WTC11 (cell line): ENCODE data around the gene RALBP1.

Source experiments
- ATF1 ChIP-seq: sonication (generic); formaldehyde crosslinking; IDR thresholded peaks from 2 replicates; pipeline ENCODE4 v1.8.1; 2023; ENCODE audit warnings: mild to moderate bottlenecking, moderate library complexity, missing genetic modification reagents
- ATF3 ChIP-seq: sonication (generic); formaldehyde crosslinking; conservative IDR thresholded peaks from 2 replicates; pipeline ENCODE4 v1.8.1; 2022; ENCODE audit warnings: mild to moderate bottlenecking, missing genetic modification reagents
- ESRRA ChIP-seq: sonication (generic); formaldehyde crosslinking; IDR thresholded peaks from 2 replicates; pipeline ENCODE4 v1.8.1; 2022; ENCODE audit warnings: mild to moderate bottlenecking, missing genetic modification reagents, borderline replicate concordance
- FOXP1 ChIP-seq: sonication (generic); formaldehyde crosslinking; IDR thresholded peaks from 2 replicates; pipeline ENCODE4 v1.8.0; 2022; ENCODE audit warnings: missing genetic modification reagents, mild to moderate bottlenecking, moderate library complexity, borderline replicate concordance
- GABPB1 ChIP-seq: sonication (generic); formaldehyde crosslinking; IDR thresholded peaks from 2 replicates; pipeline ENCODE4 v1.8.1; 2023; ENCODE audit warnings: mild to moderate bottlenecking, missing genetic modification reagents
- HMGXB4 ChIP-seq: sonication (generic); formaldehyde crosslinking; IDR thresholded peaks from 2 replicates; pipeline ENCODE4 v1.8.1; 2023; ENCODE audit warnings: mild to moderate bottlenecking, moderate library complexity, missing genetic modification reagents
- MAX ChIP-seq: sonication (generic); formaldehyde crosslinking; IDR thresholded peaks from 2 replicates; pipeline ENCODE4 v1.8.0; 2022; ENCODE audit warnings: mild to moderate bottlenecking, missing genetic modification reagents
- USF1 ChIP-seq: sonication (generic); formaldehyde crosslinking; IDR thresholded peaks from 2 replicates; pipeline ENCODE4 v1.8.0; 2022; ENCODE audit warnings: mild to moderate bottlenecking, missing genetic modification reagents
- ZBTB21 ChIP-seq: sonication (generic); formaldehyde crosslinking; IDR thresholded peaks from 2 replicates; pipeline ENCODE4 v1.8.1; 2023; ENCODE audit warnings: mild to moderate bottlenecking, missing genetic modification reagents, borderline replicate concordance
- ZNF138 ChIP-seq: sonication (generic); formaldehyde crosslinking; conservative IDR thresholded peaks from 2 replicates; pipeline ENCODE4 v1.8.1; 2022; ENCODE audit warnings: mild to moderate bottlenecking, moderate library complexity, missing genetic modification reagents
- TF ChIP-seq, protein P1 (sequence below): fragments of 200-600 bp; IDR thresholded peaks from 2 replicates; pipeline ENCODE4 v1.8.0; 2022; ENCODE audit warnings: antibody characterized with exemption

GRCh38 chr18:9526458-9526857 is 51.1 kb downstream of the RALBP1 start:
- no peak for TF ChIP-seq MAX
- TF ChIP-seq FOXP1 (CRISPR knock-in tag), result no peak
- no peak for TF ChIP-seq ESRRA
- TF ChIP-seq, protein P1, sequence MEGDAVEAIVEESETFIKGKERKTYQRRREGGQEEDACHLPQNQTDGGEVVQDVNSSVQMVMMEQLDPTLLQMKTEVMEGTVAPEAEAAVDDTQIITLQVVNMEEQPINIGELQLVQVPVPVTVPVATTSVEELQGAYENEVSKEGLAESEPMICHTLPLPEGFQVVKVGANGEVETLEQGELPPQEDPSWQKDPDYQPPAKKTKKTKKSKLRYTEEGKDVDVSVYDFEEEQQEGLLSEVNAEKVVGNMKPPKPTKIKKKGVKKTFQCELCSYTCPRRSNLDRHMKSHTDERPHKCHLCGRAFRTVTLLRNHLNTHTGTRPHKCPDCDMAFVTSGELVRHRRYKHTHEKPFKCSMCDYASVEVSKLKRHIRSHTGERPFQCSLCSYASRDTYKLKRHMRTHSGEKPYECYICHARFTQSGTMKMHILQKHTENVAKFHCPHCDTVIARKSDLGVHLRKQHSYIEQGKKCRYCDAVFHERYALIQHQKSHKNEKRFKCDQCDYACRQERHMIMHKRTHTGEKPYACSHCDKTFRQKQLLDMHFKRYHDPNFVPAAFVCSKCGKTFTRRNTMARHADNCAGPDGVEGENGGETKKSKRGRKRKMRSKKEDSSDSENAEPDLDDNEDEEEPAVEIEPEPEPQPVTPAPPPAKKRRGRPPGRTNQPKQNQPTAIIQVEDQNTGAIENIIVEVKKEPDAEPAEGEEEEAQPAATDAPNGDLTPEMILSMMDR, result no peak
- no peak for TF ChIP-seq HMGXB4 (CRISPR knock-in tag)
- TF ChIP-seq ZBTB21 (CRISPR knock-in tag), result no peak
- TF ChIP-seq ATF3 (CRISPR knock-in tag), result no peak
- TF ChIP-seq USF1, result no peak
- no peak for TF ChIP-seq ZNF138 (CRISPR knock-in tag)
- TF ChIP-seq GABPB1 (CRISPR knock-in tag), result no peak
- no peak for TF ChIP-seq ATF1 (CRISPR knock-in tag)
